RWPE2 (cell line): ENCODE data around the gene VLDLR.

ENCODE experiments used
- ATAC-seq: fragments of 200-7000 bp; cut with Tn5 transposase; 3 replicates; pipeline ENCODE4 v1.9.1; 2021; ENCODE audit warnings: low read depth
- DNase-seq: peaks from one replicate; pipeline ENCODE4 v3.0.0-alpha.2; 2020; ENCODE audit warnings: low spot score
- H3K27ac ChIP-seq: fragments of 450-650 bp; 2 replicates; pipeline ENCODE4 v1.5.1; 2017; ENCODE audit warnings: mild to moderate bottlenecking; ENCODE audit not compliant: poor library complexity, severe bottlenecking
- H3K27me3 ChIP-seq: fragments of 250-450 bp; sonication (Bioruptor Pico); 2 replicates; pipeline ENCODE4 v1.5.1; 2021; ENCODE audit warnings: mild to moderate bottlenecking, moderate library complexity; ENCODE audit not compliant: insufficient read depth, poor library complexity, severe bottlenecking
- H3K36me3 ChIP-seq: fragments of 250-450 bp; sonication (Bioruptor Pico); 2 replicates; pipeline ENCODE4 v1.5.1; 2020; ENCODE audit warnings: low read depth, mild to moderate bottlenecking, moderate library complexity
- H3K4me1 ChIP-seq: fragments of 250-450 bp; sonication (Bioruptor Pico); 2 replicates; pipeline ENCODE4 v1.5.1; 2021; ENCODE audit warnings: mild to moderate bottlenecking, moderate library complexity; ENCODE audit not compliant: insufficient read depth, poor library complexity, severe bottlenecking
- H3K4me3 ChIP-seq: fragments of 250-450 bp; sonication (Bioruptor Pico); 2 replicates; pipeline ENCODE4 v1.5.1; 2021; ENCODE audit warnings: mild to moderate bottlenecking, moderate library complexity; ENCODE audit not compliant: severe bottlenecking
- H3K9me3 ChIP-seq: fragments of 250-450 bp; sonication (Bioruptor Pico); 2 replicates; pipeline ENCODE4 v1.5.1; 2021; ENCODE audit warnings: mild to moderate bottlenecking, moderate library complexity; ENCODE audit not compliant: severe bottlenecking
- CTCF ChIP-seq: fragments of 450-650 bp; IDR thresholded peaks from one replicate; pipeline ENCODE4 v1.5.1; 2017; ENCODE audit warnings: mild to moderate bottlenecking, moderate library complexity; ENCODE audit not compliant: poor library complexity, severe bottlenecking

VLDLR gene

GRCh38 chr9:2621722-2622460 lies at the start of gene VLDLR:
TSS of gene VLDLR (plus strand) at chr9:2621787. CDS start at chr9:2622190, 403 bp downstream.
- no peak for DNase-seq

GRCh38 chr9:2574203-2574602 lies 47.4 kb upstream of the VLDLR start:
- no peaks in the 10 kb centered on the region for H3K27me3 ChIP-seq
- no peak for DNase-seq
- H3K36me3 ChIP-seq, result no peaks in the 10 kb centered on the region
- H3K4me3 ChIP-seq, result no peak overlapping the region
- H3K9me3 ChIP-seq, result no peaks in the 10 kb centered on the region
- ATAC-seq, result peak; percentile 59; the same call in 2 of the 3 replicates
- H3K27ac ChIP-seq, result no peak overlapping the region
- H3K4me1 ChIP-seq, result peaks cover 23% of the 10 kb centered on the region
- TF ChIP-seq CTCF, result no peak

More at GRCh38 chr9:2621722-2622460, at the start of gene VLDLR:
- TF ChIP-seq CTCF, result peak; percentile 18
- H3K9me3 ChIP-seq, result no peaks in the 10 kb centered on the region
- H3K27ac ChIP-seq, result no peak within 1 kb of the TSS
- H3K4me3 ChIP-seq, result peak within 1 kb of the TSS; percentile 67
- no peaks in the 10 kb centered on the region for H3K36me3 ChIP-seq
- H3K4me1 ChIP-seq, result peaks cover 5% of the 10 kb centered on the region
- peak; percentile 52 for ATAC-seq
- no peaks in the 10 kb centered on the region for H3K27me3 ChIP-seq

DNA sequence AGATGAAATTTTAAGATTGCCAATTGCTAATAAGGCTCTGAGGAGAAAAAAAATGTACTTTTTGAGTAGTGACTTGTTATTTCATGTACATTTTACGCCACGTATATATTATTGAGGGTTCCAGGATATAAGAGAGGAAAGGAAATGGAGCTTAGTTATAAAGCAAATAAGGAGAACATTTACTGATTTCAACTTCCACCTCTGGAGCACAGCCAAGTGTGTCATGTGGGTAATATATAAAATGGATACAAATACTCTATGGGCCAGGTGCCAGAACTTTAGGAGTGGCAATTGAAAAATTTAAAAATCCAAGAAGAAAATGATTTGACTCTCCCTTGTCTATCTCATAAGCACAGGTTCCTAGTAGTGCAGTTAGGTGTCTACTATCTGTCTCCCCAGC lies 45.0 kb upstream of the VLDLR start:
- no peaks in the 10 kb centered on the region for H3K36me3 ChIP-seq
- H3K4me3 ChIP-seq, result no peak overlapping the region
- TF ChIP-seq CTCF, result no peak
- no peak for ATAC-seq
- no peak for DNase-seq
- no peaks in the 10 kb centered on the region for H3K27me3 ChIP-seq
- no peak overlapping the region for H3K27ac ChIP-seq
- peaks cover 14% of the 10 kb centered on the region for H3K4me1 ChIP-seq
- H3K9me3 ChIP-seq, result no peaks in the 10 kb centered on the region

- H3K4me3 ChIP-seq, result no peak overlapping the region
- TF ChIP-seq CTCF, result no peak
- H3K27me3 ChIP-seq, result no peaks in the 10 kb centered on the region
- no peaks in the 10 kb centered on the region for H3K9me3 ChIP-seq
- ATAC-seq (no peak; the same call in 2 of the 3 replicates), DNase-seq (no peak)
- no peak overlapping the region for H3K27ac ChIP-seq
- no peaks in the 10 kb centered on the region for H3K4me1 ChIP-seq
- H3K36me3 ChIP-seq, result no peaks in the 10 kb centered on the region
These were observed 38.1 kb upstream of the VLDLR start for GRCh38 chr9:2583308-2584013.
